ENCODE data around the gene UBB.
A peak's percentile ranks its signal among the peaks of the same experiment; 100 is the strongest.

UBB gene

DNA sequence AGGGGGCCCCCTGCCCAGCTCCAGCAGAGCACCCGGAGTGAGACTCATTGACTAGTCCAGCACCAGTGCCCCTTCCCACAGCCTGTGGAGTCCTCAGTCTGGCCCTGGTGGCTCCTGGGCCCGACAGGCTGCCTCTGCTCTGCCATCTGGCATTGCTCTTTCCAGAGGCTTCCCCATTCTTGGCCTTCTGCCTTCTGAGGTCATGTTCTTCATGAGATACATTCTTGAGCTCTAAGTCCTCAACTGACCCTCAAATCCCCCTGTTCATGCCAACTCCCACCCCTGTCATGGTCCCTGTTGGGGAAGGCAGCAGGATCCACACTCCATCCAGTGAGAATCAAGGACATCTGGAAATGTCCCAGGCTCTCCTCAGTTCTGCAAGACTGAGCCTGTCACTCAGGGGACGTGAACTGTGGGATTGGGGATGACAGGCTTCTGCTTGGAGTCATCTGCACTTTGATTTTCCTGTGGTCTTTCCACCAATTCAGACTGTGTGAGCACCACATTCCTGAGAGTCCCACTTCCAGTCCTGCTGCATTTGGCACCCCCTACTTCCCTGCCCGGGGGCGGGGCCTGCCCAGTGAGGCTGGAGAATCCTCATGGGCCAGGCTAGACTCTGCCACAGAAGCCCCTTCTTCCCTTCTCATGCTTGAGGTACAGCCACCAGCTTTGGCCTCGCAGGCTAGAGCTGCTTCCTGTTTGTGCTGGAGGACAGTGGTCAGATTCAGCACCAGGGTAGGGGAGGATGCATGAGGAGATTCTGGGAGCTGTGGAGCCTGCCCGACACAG, 37.2 kb downstream of the UBB start:
- no peak for DNase-seq (ENCODE audit: low read depth in 3 of 3)

DNA sequence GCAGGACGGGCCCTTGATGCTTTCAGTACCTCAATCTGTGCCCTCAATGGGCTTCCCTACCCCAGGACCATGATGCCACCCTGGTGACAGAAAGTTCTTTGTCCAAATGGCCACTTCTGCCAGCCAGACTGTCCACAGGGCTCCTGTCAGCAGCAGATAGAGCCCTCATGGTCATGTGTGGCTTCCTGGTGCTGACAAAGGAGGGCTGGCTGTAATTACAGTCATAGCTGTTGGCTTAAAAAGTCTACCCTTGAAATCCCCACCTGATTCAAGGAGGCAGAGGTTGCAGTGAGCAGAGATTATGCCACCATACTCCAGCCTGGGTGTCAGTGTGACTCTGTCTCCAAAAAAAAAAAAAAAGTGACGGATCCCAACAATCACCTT, 37.8 kb downstream of the UBB start:
- DNase-seq (ENCODE audit: low read depth in 3 of 3), result no peak

DNA sequence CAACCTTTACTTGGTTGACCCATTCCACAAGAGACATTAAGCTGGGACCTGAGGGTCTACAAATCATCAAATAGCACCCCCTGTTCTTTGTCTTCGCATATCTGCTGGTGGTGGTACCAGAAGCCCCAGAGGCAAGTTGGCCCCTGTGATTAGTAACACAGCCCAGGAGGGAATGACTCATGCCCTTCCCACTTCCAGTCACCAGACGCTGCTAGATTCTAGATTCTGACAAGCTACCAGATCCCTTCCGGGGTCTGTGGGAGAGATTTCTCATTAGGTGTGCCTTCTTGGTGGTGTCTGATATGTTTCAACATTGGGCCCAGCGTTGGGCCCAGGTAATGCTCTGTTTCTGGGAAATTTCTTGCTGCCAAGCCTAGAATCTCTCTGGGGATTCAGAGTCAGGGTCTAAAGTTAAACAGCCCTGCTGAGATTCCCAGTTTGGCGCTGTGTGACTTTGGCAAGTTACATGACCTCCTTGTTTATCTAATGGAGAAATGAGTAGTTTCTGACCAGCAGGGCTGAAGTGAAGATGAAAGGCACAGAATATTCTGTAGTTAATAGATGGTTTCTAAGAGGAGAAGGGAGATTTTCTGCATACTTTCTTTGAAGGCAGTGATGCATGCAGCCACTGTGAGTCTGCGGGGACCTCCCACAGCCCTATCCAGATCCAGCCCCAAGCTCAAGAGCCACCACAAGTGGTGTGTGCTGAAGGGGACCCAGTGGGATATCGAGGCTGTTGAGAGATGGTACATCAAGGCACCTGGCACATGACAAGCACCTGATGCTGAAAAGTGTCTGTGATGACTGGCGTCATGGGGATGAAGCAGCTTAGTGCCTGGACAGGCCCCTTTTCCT, 38.4 kb downstream of the UBB start:
- peak in 2 of 3 experiments; percentile 62 to 70 for DNase-seq (ENCODE audit: low read depth in 3 of 3)

DNA sequence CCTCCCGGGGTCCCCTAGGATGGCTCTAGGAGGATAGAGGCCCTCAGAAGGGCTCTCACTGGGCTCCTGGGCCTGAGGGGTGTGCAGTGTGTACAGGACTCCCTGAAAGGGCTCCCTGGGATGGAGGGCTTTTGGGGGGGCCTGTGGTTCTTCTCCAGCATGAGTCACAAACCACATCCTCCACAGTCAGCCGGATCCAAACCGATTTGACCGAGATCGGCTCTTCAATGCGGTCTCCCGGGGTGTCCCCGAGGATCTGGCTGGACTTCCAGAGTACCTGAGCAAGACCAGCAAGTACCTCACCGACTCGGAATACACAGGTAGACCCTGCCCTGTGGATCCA, 39.0 kb downstream of the UBB start:
- peak in 1 of 3 experiments; percentile 57 for DNase-seq (ENCODE audit: low read depth in 3 of 3)

DNA sequence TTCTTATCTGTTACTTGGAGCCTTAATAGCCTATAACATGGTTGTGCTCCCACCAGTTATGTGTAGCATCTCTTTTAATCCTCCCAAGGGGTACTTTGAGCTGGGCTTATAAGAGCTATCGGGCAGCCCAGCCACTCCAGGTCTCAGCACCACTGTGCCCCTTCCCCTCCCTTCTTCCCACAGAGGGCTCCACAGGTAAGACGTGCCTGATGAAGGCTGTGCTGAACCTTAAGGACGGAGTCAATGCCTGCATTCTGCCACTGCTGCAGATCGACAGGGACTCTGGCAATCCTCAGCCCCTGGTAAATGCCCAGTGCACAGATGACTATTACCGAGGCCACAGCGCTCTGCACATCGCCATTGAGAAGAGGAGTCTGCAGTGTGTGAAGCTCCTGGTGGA, 41.5 kb downstream of the UBB start:
- DNase-seq (ENCODE audit: low read depth in 3 of 3), result no peak

DNA sequence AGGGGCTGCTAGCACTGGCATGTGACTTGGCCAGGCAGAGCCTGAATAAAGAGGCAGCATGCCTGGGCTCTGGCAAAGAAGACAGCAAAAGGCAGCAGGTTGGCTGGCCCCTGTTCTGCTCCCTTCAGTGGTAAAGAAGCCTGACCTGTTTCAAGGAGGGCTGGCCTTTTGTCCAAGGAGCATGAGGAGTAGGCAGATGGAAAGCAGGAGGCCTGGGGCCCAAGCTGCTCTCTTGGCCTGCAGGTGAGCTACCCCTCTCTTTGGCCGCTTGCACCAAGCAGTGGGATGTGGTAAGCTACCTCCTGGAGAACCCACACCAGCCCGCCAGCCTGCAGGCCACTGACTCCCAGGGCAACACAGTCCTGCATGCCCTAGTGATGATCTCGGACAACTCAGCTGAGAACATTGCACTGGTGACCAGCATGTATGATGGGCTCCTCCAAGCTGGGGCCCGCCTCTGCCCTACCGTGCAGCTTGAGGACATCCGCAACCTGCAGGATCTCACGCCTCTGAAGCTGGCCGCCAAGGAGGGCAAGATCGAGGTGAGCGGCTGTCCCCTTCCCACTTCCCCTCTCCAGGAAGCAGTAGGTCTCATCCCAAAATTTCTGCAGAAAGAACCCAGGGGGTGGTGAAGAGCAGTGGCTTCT, 42.5 kb downstream of the UBB start:
- DNase-seq (ENCODE audit: low read depth in 3 of 3), result no peak

DNA sequence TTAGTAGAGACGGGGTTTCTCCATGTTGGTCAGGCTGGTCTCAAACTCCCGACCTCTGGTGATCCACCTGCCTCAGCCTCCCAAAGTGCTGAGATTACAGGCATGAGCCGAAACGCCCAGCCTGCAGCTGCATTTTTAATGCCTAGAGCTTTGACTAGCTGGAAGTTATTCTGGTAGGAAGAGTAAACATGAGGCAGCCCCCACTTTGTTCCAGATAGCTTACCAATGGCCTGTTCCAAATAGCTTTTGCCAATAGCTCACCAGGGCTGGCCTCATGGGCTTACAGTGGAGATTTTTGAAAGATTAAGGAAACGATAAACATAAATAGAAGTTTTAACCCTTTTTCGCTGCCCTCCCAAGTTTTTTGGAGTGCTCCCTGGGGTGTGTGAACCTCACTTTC, 44.3 kb downstream of the UBB start:
- no peak for DNase-seq (ENCODE audit: low read depth in 3 of 3)

DNA sequence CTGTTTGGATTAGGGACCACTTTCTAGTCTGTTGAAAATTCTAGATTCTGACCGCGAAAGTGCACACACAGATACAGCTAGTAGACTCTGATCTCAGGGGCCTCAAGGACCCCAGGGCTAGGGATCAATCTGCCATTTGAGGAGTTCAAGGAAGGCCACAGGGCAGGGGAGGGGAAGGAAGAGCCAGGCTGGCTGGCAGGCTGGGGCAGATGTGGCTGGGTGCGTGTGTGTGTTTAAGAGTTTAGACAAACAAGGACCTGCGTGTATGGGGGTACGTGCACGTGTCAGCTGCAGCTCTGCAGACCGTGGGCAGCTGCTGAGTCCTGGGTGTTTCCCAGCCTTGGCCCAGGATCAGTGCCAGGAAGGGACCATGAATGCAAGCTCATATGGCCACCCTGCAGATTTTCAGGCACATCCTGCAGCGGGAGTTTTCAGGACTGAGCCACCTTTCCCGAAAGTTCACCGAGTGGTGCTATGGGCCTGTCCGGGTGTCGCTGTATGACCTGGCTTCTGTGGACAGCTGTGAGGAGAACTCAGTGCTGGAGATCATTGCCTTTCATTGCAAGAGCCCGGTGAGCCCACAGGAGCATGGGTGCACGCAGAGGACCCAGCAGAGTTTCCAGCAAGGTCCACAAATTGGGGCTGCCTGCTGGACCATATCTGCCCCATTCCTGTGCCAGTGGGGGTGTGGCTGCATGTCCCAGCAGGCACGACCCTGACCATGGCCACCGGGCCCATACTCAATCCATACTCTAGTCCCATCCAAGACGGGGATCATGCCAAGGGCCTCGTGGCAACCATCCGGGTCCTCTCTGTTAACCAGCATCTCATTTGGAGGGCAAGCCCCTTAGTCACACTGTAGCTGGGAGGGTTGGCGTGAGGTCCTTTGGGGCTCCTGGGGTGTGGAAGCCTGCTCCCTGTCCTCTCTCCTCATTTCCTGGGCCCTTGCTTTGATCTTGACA, 45.1 kb downstream of the UBB start:
- no peak for DNase-seq (ENCODE audit: low read depth in 3 of 3)

DNA sequence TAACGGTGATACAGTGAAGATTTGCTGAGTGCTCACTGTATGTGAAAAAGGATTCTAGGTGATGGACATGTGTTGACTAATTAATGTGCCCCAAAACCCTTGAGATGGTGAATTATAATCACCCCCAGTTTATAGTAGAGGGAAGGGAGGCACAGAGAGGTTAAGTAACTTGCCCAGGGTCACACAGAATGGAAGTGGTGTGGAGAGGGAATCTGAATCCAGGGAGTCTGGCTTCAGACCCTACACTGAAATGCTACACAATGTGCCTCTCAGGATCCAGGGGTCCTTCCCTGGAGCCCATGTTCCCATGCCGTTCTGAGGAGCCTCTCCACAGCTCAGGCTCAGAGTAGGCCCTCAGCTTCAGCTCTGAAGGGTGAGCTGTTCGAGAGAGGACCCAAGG, 46.1 kb downstream of the UBB start:
- DNase-seq (ENCODE audit: low read depth in 3 of 3), result no peak

DNA sequence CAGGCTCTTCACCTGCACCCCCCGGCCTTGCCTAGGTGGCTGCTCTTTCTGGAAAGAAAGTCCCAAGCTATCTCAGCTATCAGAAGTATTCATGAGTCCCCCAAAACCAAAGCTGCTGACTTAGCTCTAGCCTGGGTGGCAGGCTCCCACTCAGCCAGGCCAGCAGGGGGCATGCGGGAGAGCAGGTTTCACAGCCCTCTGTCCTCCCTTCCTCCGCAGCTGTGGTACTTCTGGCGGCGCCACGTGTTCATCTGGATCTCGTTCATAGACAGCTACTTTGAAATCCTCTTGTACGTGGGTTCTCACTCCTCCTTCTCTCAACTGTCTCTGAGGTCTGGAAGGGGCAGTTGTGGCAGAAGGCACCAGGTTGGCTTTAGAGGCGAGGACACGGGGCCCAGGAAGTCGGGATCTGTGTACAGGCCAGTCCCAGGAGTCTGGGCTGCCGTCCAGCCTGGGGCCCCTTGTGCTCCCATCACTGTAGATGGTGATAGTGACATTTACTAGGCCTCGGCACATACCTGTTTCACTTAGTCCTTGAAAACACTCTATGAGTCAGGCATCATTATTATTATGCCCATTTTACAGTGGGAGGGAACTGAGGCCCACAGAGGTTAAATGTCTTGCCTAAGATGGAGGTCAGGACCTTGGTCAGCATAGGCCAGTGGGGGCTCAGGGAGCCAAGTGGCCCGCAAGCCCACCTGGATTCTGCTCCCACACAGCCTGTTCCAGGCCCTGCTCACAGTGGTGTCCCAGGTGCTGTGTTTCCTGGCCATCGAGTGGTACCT, 47.4 kb downstream of the UBB start:
- peak in 1 of 3 experiments; percentile 66 for DNase-seq (ENCODE audit: low read depth in 3 of 3)

DNA sequence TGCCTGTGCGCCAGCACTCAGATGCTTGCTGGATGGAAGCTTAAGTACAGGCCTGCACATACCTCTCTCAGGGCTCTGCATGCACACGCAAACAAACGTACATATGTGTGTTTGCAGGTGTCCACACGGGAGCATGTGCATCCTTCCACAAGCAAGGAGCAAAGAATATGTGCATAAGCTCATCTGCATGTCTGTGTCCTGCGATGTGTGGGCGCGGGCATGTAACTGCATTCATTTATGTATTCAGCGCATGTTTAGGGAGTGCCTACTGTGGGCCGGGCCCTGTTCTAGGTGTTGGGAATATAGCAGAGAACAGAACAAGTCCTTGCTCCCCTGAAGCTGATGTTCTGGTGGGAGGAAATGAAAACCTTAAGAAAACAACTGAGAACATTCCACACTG, 48.2 kb downstream of the UBB start:
- DNase-seq (ENCODE audit: low read depth in 3 of 3), result no peak

DNA sequence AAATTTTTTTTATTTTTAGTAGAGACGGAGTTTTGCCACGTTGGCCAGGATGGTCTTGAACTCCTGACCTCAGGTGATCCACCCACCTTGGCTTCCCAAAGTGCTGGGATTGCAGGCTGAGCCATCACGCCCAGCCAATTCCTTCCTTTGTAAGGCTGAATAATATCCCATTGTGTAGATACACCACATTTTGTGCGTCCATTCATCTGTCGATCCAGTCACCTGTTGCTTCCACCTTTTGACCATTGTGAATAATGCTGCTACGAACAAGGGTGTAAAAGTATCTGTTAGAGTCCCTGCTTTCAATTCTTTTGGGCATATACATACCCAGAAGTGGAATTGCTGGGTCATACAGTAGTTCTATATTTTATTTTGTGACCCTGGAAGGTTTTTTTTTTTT, 49.8 kb downstream of the UBB start:
- DNase-seq (ENCODE audit: low read depth in 3 of 3), result no peak

DNA sequence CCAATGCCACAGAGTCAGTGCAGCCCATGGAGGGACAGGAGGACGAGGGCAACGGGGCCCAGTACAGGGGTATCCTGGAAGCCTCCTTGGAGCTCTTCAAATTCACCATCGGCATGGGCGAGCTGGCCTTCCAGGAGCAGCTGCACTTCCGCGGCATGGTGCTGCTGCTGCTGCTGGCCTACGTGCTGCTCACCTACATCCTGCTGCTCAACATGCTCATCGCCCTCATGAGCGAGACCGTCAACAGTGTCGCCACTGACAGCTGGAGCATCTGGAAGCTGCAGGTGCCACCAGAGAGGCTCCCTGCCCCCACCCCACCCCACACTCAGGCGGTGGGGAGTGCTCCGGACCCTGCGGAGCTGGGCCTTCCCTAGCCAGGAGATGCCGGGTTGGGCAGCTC, 51.1 kb downstream of the UBB start:
- DNase-seq (ENCODE audit: low read depth in 3 of 3), result no peak

Measured in stimulated activated CD4-positive, alpha-beta T cell treated with anti-CD3 and anti-CD28 coated beads, TNF-alpha, amount 100 ng/mL, for 24 hours (primary cell).